Astrocyte (in vitro differentiated cells and primary cell): ENCODE measurements around the gene LRCH4. TPM values are rescaled to one million over a fixed set of nuclear protein-coding genes. Genes with fewer than 3 reads are reported as not detected.
A peak's percentile ranks its signal among the peaks of the same experiment; 100 is the strongest.

Source experiments
- DNase-seq: peaks from one replicate; pipeline ENCODE4 v3.0.0-alpha.2; 2010; ENCODE audit warnings: low read depth
- FAIRE-seq: peaks from 2 replicates; lab custom pipeline; 2011; peaks lifted over from hg19 to GRCh38; lab: Jason Lieb, UNC
- H2AFZ ChIP-seq: 2 replicates; pipeline ENCODE4 v1.6.0; 2012; ENCODE audit warnings: low read depth, low read length, inconsistent platforms
- H3K27ac ChIP-seq: 2 replicates; pipeline ENCODE4 v1.5.1; 2011; ENCODE audit warnings: low read depth, low read length, inconsistent platforms
- H3K27me3 ChIP-seq: 2 replicates; pipeline ENCODE4 v1.6.0; 2011; ENCODE audit warnings: low read length, inconsistent platforms; ENCODE audit not compliant: insufficient read depth
- H3K36me3 ChIP-seq: 2 replicates; pipeline ENCODE4 v1.5.1; 2011; ENCODE audit warnings: low read length, inconsistent platforms; ENCODE audit not compliant: insufficient read depth
- H3K4me1 ChIP-seq: 2 replicates; pipeline ENCODE4 v1.5.1; 2011; ENCODE audit warnings: low read length, inconsistent platforms; ENCODE audit not compliant: insufficient read depth
- H3K4me2 ChIP-seq: 2 replicates; pipeline ENCODE4 v1.6.0; 2012; ENCODE audit warnings: low read length, inconsistent platforms
- H3K4me3 ChIP-seq: 2 replicates; pipeline ENCODE4 v1.5.1; 2011; ENCODE audit warnings: low read depth, mild to moderate bottlenecking, low read length, inconsistent platforms; ENCODE audit not compliant: insufficient read depth
- H3K79me2 ChIP-seq: 2 replicates; pipeline ENCODE4 v1.6.0; 2012; ENCODE audit warnings: mild to moderate bottlenecking, low read length, inconsistent platforms; ENCODE audit not compliant: insufficient read depth
- H3K9ac ChIP-seq: 2 replicates; pipeline ENCODE4 v1.6.0; 2012; ENCODE audit warnings: mild to moderate bottlenecking, low read length, inconsistent platforms
- H3K9me3 ChIP-seq: 2 replicates; pipeline ENCODE4 v1.5.1; 2012; ENCODE audit warnings: low read depth, mild to moderate bottlenecking, low read length, inconsistent platforms; ENCODE audit not compliant: insufficient read depth
- H4K20me1 ChIP-seq: 2 replicates; pipeline ENCODE4 v1.6.0; 2012; ENCODE audit warnings: low read length, inconsistent platforms; ENCODE audit not compliant: insufficient read depth
- H3K27ac Mint-ChIP-seq: one replicate; pipeline ENCODE4 v1.8.0; 2021; ENCODE audit warnings: mild to moderate bottlenecking, mixed read lengths; ENCODE audit not compliant: unreplicated experiment
- H3K27me3 Mint-ChIP-seq: one replicate; pipeline ENCODE4 v1.8.0; 2021; ENCODE audit warnings: low read depth, mixed read lengths; ENCODE audit not compliant: unreplicated experiment
- H3K36me3 Mint-ChIP-seq: one replicate; pipeline ENCODE4 v1.8.0; 2021; ENCODE audit warnings: low read depth, mixed read lengths; ENCODE audit not compliant: unreplicated experiment
- H3K4me1 Mint-ChIP-seq: one replicate; pipeline ENCODE4 v1.8.0; 2021; ENCODE audit warnings: low read depth, mixed read lengths; ENCODE audit not compliant: unreplicated experiment
- H3K4me3 Mint-ChIP-seq: one replicate; pipeline ENCODE4 v1.8.0; 2021; ENCODE audit warnings: mild to moderate bottlenecking, moderate library complexity, mixed read lengths; ENCODE audit not compliant: unreplicated experiment
- H3K9me3 Mint-ChIP-seq: one replicate; pipeline ENCODE4 v1.8.0; 2021; ENCODE audit warnings: mild to moderate bottlenecking, mixed read lengths; ENCODE audit not compliant: unreplicated experiment
- CTCF ChIP-seq: IDR thresholded peaks from 2 replicates; pipeline ENCODE4 v1.5.1; 2011; ENCODE audit warnings: low read depth, mild to moderate bottlenecking, inconsistent platforms, low read length, moderate library complexity; ENCODE audit not compliant: insufficient read depth
- EZH2 ChIP-seq: IDR thresholded peaks from 2 replicates; pipeline ENCODE4 v1.6.1; 2012; ENCODE audit warnings: mild to moderate bottlenecking, low read length, inconsistent platforms; ENCODE audit not compliant: insufficient read depth
- total RNA-seq: library from RNA; stranded (reverse); gene quantifications from 2 replicates; pipeline ENCODE4 v1.2.1, GENCODE V29; 2021

Gene LRCH4
- total RNA-seq, 1 donor from 2014 or later, result 62.5 TPM

GRCh38 chr7:100570954-100571828 is 14.7 kb downstream of the LRCH4 start:
- Mint-ChIP-seq H3K36me3 (peaks cover under 1% of the 10 kb centered on the region), H3K27ac (peak overlapping the region; percentile 59), H3K27me3 (peaks cover 5% of the 10 kb centered on the region), H3K4me3 (no peak overlapping the region), H3K9me3 (no peaks in the 10 kb centered on the region), H3K4me1 (peaks cover 6% of the 10 kb centered on the region)
- DNase-seq (no peak), FAIRE-seq (no peak)
- Histone ChIP-seq H3K9me3 (no peaks in the 10 kb centered on the region), H4K20me1 (no peaks in the 10 kb centered on the region), H2AFZ (no peak overlapping the region), H3K27ac (no peak overlapping the region), H3K27me3 (no peaks in the 10 kb centered on the region), H3K9ac (no peak overlapping the region), H3K4me1 (peaks cover 29% of the 10 kb centered on the region), H3K4me2 (no peak overlapping the region), H3K79me2 (no peaks in the 10 kb centered on the region), H3K4me3 (no peak overlapping the region), H3K36me3 (no peaks in the 10 kb centered on the region)
- no peak for TF ChIP-seq CTCF
- TF ChIP-seq EZH2, result no peak

GRCh38 chr7:100568896-100569844 is 16.8 kb downstream of the LRCH4 start:
- Histone ChIP-seq H3K4me3 (peak overlapping the region; percentile 46), H4K20me1 (no peaks in the 10 kb centered on the region), H3K36me3 (no peaks in the 10 kb centered on the region), H3K79me2 (no peaks in the 10 kb centered on the region), H3K9ac (peak overlapping the region; percentile 44), H3K4me1 (peaks cover 29% of the 10 kb centered on the region), H3K4me2 (peak overlapping the region; percentile 81), H3K9me3 (no peaks in the 10 kb centered on the region), H3K27ac (no peak overlapping the region), H3K27me3 (no peaks in the 10 kb centered on the region), H2AFZ (peak overlapping the region; percentile 78)
- H3K27me3 Mint-ChIP-seq, result peaks cover 5% of the 10 kb centered on the region
- H3K27ac Mint-ChIP-seq, result no peak overlapping the region
- peaks cover 6% of the 10 kb centered on the region for H3K4me1 Mint-ChIP-seq
- no peak for FAIRE-seq
- H3K36me3 Mint-ChIP-seq, result no peaks in the 10 kb centered on the region
- H3K4me3 Mint-ChIP-seq, result no peak overlapping the region
- H3K9me3 Mint-ChIP-seq, result no peaks in the 10 kb centered on the region
- DNase-seq, result no peak
- peak; percentile 15 for TF ChIP-seq CTCF
- TF ChIP-seq EZH2, result peak; percentile 13
